Bronchial epithelial cell (primary cell): Measurements from ENCODE around the gene FLNA. TPM values are rescaled to one million over a fixed set of nuclear protein-coding genes. Genes with fewer than 3 reads are reported as not detected.

Experiments used
- DNase-seq: peaks from one replicate; pipeline ENCODE4 v3.0.0-alpha.2; 2010; ENCODE audit warnings: low read depth
- FAIRE-seq: peaks from 2 replicates; lab custom pipeline; 2011; peaks lifted over from hg19 to GRCh38; lab: Jason Lieb, UNC
- H3K27me3 ChIP-seq: 2 replicates; pipeline ENCODE4 v1.5.1; 2011; ENCODE audit warnings: low read length; ENCODE audit not compliant: control insufficient read depth, insufficient read depth
- H3K36me3 ChIP-seq: 2 replicates; pipeline ENCODE4 v1.5.1; 2011; ENCODE audit warnings: low read length; ENCODE audit not compliant: control insufficient read depth, insufficient read depth
- H3K4me3 ChIP-seq: 2 replicates; pipeline ENCODE4 v1.5.1; 2011; ENCODE audit warnings: mild to moderate bottlenecking, low read depth, low read length, control low read depth
- total RNA-seq: library from RNA; depleted of rRNA; stranded (reverse); fragments of >200 nt; gene quantifications from 2 replicates; pipeline ENCODE4 v1.2.1, GENCODE V29; 2014
- TF ChIP-seq, protein P1 (sequence below): IDR thresholded peaks from 2 replicates; pipeline ENCODE4 v1.5.1; 2011; ENCODE audit warnings: mild to moderate bottlenecking, moderate library complexity, low read length, control low read depth, inconsistent platforms; ENCODE audit not compliant: insufficient read depth, severe bottlenecking

The FLNA gene
- total RNA-seq, 1 donor from 2014 or later, result 858 TPM

DNA sequence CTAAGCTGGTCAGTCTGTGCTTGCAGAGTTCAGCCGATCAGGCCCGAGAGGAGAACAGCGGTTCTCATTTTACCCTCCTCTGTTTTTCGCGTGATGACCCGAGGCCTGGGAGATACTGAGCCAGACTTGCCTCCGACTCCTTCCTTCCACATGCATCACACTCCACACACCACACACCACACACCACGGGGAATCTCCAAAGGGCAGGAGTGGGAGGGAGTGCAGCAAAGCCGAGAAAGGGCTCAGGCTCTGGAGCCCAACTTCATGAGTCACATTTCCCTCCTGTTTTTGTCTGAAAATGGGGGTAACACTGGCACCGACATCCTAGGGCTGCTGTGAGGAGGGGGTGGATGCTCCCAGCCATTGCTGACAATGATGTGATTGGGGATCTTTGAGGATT lies 39.9 kb downstream of the FLNA start:
- no peak for DNase-seq
- H3K4me3 ChIP-seq, result no peak overlapping the region

DNA sequence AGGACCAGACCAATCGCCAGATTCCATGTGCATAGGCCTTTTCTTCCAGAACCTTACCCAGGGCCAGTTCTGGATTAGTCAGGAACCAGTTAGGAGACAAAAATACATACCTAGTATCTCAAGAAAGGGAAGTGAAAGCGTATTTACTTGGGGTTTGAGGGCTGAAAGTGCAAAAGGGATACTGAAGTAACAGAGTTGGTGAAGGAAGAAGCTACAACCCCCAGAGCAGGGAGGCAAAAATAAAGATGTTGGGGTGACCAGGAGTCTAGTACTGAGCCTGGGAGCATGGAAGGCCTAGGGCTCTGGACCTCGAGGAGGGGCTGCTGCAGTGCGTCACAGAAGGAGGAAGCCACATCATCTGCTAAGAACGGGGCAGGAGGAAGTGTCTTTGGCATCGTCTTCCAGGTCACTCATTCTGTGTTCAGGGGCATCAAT lies 40.6 kb downstream of the FLNA start:
- H3K27me3 ChIP-seq, result no peaks in the 10 kb centered on the region
- DNase-seq, result no peak
- H3K36me3 ChIP-seq, result no peaks in the 10 kb centered on the region
- H3K4me3 ChIP-seq, result no peak overlapping the region
- TF ChIP-seq, protein P1, sequence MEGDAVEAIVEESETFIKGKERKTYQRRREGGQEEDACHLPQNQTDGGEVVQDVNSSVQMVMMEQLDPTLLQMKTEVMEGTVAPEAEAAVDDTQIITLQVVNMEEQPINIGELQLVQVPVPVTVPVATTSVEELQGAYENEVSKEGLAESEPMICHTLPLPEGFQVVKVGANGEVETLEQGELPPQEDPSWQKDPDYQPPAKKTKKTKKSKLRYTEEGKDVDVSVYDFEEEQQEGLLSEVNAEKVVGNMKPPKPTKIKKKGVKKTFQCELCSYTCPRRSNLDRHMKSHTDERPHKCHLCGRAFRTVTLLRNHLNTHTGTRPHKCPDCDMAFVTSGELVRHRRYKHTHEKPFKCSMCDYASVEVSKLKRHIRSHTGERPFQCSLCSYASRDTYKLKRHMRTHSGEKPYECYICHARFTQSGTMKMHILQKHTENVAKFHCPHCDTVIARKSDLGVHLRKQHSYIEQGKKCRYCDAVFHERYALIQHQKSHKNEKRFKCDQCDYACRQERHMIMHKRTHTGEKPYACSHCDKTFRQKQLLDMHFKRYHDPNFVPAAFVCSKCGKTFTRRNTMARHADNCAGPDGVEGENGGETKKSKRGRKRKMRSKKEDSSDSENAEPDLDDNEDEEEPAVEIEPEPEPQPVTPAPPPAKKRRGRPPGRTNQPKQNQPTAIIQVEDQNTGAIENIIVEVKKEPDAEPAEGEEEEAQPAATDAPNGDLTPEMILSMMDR, result no peak
- FAIRE-seq, result no peak

More for the DNA sequence above, 39.9 kb downstream of the FLNA start:
- no peaks in the 10 kb centered on the region for H3K36me3 ChIP-seq
- no peaks in the 10 kb centered on the region for H3K27me3 ChIP-seq
- no peak for FAIRE-seq
- TF ChIP-seq, protein P1, result no peak

DNA sequence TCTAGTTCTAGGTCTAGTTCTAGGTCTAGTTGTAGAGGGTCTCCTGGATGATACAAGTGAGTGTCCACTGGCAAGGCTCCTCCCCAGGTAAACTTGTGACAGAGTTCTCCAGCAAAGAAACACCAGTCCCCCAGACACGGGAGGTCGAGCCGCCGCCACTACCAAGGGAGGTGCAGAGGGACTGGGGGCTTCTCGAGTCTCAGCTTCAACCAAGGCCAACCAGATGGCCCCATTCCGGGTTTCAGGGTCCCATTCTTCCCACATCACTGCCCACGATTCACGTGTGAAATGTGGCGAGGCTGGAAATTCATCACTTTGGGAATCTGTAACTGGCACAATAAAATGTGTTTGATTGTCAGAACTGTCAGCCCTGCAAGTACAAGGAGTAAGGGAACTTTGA lies 41.3 kb downstream of the FLNA start:
- no peaks in the 10 kb centered on the region for H3K36me3 ChIP-seq
- H3K4me3 ChIP-seq, result no peak overlapping the region
- no peaks in the 10 kb centered on the region for H3K27me3 ChIP-seq
- TF ChIP-seq, protein P1, result no peak
- FAIRE-seq (no peak), DNase-seq (no peak)

DNA sequence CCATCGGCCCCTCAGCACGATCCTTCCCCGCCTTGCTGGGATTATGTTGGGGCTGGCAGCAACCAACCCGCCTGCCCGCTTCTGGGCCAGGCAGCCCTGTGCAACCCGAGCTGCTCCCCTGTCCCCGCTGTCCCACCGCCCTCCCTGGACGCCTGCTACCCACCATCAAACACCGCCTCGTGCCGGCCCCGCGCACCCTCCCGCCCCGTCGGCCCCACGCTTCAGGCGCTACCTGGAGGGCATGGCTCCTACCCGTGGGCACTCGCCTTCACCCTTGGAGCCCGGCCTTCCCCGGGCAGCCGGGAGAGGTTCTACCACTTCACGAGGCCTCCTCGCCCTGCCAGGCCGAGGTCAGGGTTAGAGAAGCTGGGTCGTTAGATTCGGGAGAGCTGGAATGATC lies 41.9 kb downstream of the FLNA start:
- Histone ChIP-seq H3K36me3 (no peaks in the 10 kb centered on the region), H3K27me3 (no peaks in the 10 kb centered on the region), H3K4me3 (no peak overlapping the region)
- DNase-seq, result no peak
- FAIRE-seq, result no peak
- TF ChIP-seq, protein P1, result no peak

DNA sequence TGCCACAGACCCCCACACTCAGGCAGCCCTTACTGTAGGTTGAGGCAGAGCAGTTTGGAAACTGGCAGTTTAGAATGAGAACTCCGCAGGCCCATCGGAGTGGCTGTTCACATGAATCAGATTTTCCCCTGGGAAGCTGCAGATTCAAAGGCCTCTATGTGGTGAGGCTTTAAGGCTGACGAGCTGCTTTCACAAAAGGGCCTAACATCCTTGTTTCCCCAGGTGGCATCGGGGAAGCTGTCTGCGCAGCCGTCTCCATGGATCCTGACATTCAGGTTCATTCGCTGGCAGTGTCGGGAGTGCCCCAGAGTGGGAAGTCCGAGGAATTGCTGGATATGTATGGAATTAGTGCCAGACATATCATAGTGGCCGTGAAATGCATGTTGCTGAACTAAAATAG lies 45.1 kb downstream of the FLNA start:
- FAIRE-seq, result no peak
- TF ChIP-seq, protein P1, result no peak

DNA sequence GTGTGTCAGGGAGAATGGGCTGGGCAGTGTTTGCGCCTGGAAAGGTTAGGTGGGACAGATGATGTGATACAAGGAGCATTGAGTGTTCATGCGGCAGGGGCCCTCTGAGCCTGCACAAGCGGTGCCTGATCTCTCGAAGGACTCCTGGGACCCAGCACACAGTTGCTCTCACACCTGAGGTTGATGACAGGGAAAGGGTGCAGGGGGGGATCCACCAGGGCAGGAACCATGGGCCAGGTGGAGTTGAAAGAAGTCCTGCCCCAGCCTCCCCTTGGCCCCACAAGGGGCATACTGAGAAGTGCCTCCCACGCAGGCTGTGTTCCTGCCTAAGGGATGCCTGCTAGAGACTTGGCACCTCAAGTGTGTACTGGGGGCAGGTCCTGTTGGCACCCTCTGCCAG lies 45.8 kb downstream of the FLNA start:
- no peak for FAIRE-seq
- H3K4me3 ChIP-seq, result no peak overlapping the region
- no peaks in the 10 kb centered on the region for H3K36me3 ChIP-seq
- H3K27me3 ChIP-seq, result peaks cover 16% of the 10 kb centered on the region
- TF ChIP-seq, protein P1, result no peak
- DNase-seq, result no peak

More for the DNA sequence above, 45.1 kb downstream of the FLNA start:
- Histone ChIP-seq H3K36me3 (no peaks in the 10 kb centered on the region), H3K4me3 (no peak overlapping the region), H3K27me3 (peaks cover 14% of the 10 kb centered on the region)
- DNase-seq, result no peak
